CD14-positive monocyte (primary cell): ENCODE results near the gene OR11G2. TPM values are rescaled to one million over a fixed set of nuclear protein-coding genes. Genes with fewer than 3 reads are reported as not detected.
"Not testable (repeated sequence)": the region's sequence is repeated elsewhere in the genome, so short reads cannot be mapped to it uniquely, and the experiment has no call there.

ENCODE experiments used
- DNase-seq, 3 donors: peaks; one replicate each; pipeline ENCODE4 v3.0.0-alpha.2; 2011 to 2022
- H2AFZ ChIP-seq: 2 replicates; pipeline ENCODE4 v1.6.0; 2012; ENCODE audit warnings: mild to moderate bottlenecking, low read depth, low read length, inconsistent platforms; ENCODE audit not compliant: insufficient read depth, poor library complexity, severe bottlenecking
- H3K27ac ChIP-seq, 2 donors: 1 replicate in 1 of 2; 2 replicates in 1 of 2; pipeline ENCODE4 v1.5.1; 2012 to 2013; ENCODE audit warnings: low read length in 2 of 2, control low read depth in 1 of 2, inconsistent platforms in 1 of 2, low read depth in 1 of 2, mild to moderate bottlenecking in 1 of 2
- H3K27me3 ChIP-seq, 2 donors: one replicate each; pipeline versions ENCODE4 v1.6.0 to v1.6.1; 2011 to 2013; ENCODE audit warnings: low read length in 2 of 2; ENCODE audit not compliant: control insufficient read depth in 2 of 2, insufficient read depth in 2 of 2
- H3K36me3 ChIP-seq, 2 donors: replicated peaks in 1 of 2; 1 replicate in 1 of 2; 2 replicates in 1 of 2; pipeline versions ENCODE4 v1.5.1 to v1.6.1; 2012 to 2013; ENCODE audit warnings: low read length in 2 of 2, control low read depth in 1 of 2, inconsistent platforms in 1 of 2, mild to moderate bottlenecking in 1 of 2; ENCODE audit not compliant: insufficient read depth in 2 of 2, control insufficient read depth in 1 of 2
- H3K4me1 ChIP-seq, 2 donors: 1 replicate in 1 of 2; 2 replicates in 1 of 2; pipeline versions ENCODE4 v1.5.1 to v1.6.1; 2012 to 2013; ENCODE audit warnings: low read length in 2 of 2, control low read depth in 1 of 2, inconsistent platforms in 1 of 2, mild to moderate bottlenecking in 1 of 2, moderate library complexity in 1 of 2; ENCODE audit not compliant: insufficient read depth in 2 of 2, control insufficient read depth in 1 of 2
- H3K4me2 ChIP-seq: replicated peaks from 2 replicates; pipeline ENCODE3; 2012; ENCODE audit warnings: low read length, moderate library complexity, mild to moderate bottlenecking; ENCODE audit not compliant: poor library complexity, severe bottlenecking; ENCODE audit errors: extremely low read depth
- H3K4me3 ChIP-seq, 3 experiments: fragments of 200-600 bp in 1 of 3; sonication (generic) in 1 of 3; replicated peaks in 1 of 3; 1 replicate in 2 of 3; 2 replicates in 1 of 3; pipeline ENCODE4 v1.5.1; 2011 to 2013; ENCODE audit warnings: low read length in 3 of 3, mild to moderate bottlenecking in 3 of 3, control low read depth in 2 of 3, low read depth in 2 of 3, inconsistent platforms in 1 of 3, moderate library complexity in 1 of 3
- H3K79me2 ChIP-seq: 2 replicates; pipeline ENCODE4 v1.6.0; 2012; ENCODE audit warnings: mild to moderate bottlenecking, control low read depth, inconsistent platforms, low read length, moderate library complexity; ENCODE audit not compliant: insufficient read depth
- H3K9ac ChIP-seq: 2 replicates; pipeline ENCODE4 v1.6.0; 2017; ENCODE audit warnings: low read length, mild to moderate bottlenecking; ENCODE audit not compliant: insufficient read depth, poor library complexity, severe bottlenecking
- H3K9me3 ChIP-seq, 2 donors: replicated peaks in 1 of 2; 1 replicate in 1 of 2; 2 replicates in 1 of 2; pipeline versions ENCODE4 v1.5.1 to v1.6.1; 2012 to 2013; ENCODE audit warnings: low read length in 2 of 2, control low read depth in 1 of 2; ENCODE audit not compliant: control insufficient read depth in 1 of 2, insufficient read depth in 1 of 2
- H4K20me1 ChIP-seq: 2 replicates; pipeline ENCODE4 v1.6.0; 2012; ENCODE audit warnings: mild to moderate bottlenecking, low read length, control low read depth, moderate library complexity; ENCODE audit not compliant: insufficient read depth
- H3K27ac Mint-ChIP-seq, 7 donors: one replicate each; pipeline ENCODE4 v1.8.0; 2020; ENCODE audit warnings: mild to moderate bottlenecking in 7 of 7, mixed read lengths in 7 of 7, moderate library complexity in 6 of 7, inconsistent platforms in 2 of 7
- H3K27me3 Mint-ChIP-seq, 3 donors: one replicate each; pipeline ENCODE4 v1.8.0; 2021 to 2022; ENCODE audit warnings: low read depth in 3 of 3, mild to moderate bottlenecking in 3 of 3, mixed read lengths in 3 of 3, moderate library complexity in 3 of 3, inconsistent platforms in 1 of 3
- H3K36me3 Mint-ChIP-seq, 2 donors: one replicate each; pipeline ENCODE4 v1.8.0; 2020; ENCODE audit warnings: mixed read lengths in 2 of 2, inconsistent platforms in 1 of 2, mild to moderate bottlenecking in 1 of 2
- H3K4me1 Mint-ChIP-seq: one replicate; pipeline ENCODE4 v1.8.0; 2020; ENCODE audit warnings: mild to moderate bottlenecking, mixed read lengths
- H3K4me3 Mint-ChIP-seq, 2 donors: one replicate each; pipeline ENCODE4 v1.8.0; 2020; ENCODE audit warnings: mild to moderate bottlenecking in 2 of 2, mixed read lengths in 2 of 2, moderate library complexity in 1 of 2
- H3K9me3 Mint-ChIP-seq, 7 donors: one replicate each; pipeline ENCODE4 v1.8.0; 2020 to 2022; ENCODE audit warnings: mixed read lengths in 7 of 7, mild to moderate bottlenecking in 6 of 7, moderate library complexity in 6 of 7, inconsistent platforms in 2 of 7
- WGBS: methylation state at CpG from one replicate; pipeline ENCODE4 v1.1.5; 2013; ENCODE audit warnings: missing lambda C conversion rate; ENCODE audit not compliant: insufficient coverage; 5-methylcytosine and 5-hydroxymethylcytosine counted together
- intact Hi-C, 2 donors: fragments of 100-400 bp; cut with micrococcal nuclease; formaldehyde crosslinking; loops; one replicate each; pipeline versions ENCODE4 v1.15.0 to v1.15.1; 2023
- polyA plus RNA-seq, 3 donors: library from polyadenylated mRNA; depleted of rRNA in 1 of 3; unstranded in 2 of 3; stranded (reverse) in 1 of 3; fragments of 300-500 nt in 2 of 3; fragments of >200 nt in 1 of 3; fragmentation: Illumina TruSeq in 2 of 3; gene quantifications; 1 replicate in 2 of 3; 2 replicates in 1 of 3; pipeline ENCODE4 v1.2.3, GENCODE V29; 2012 to 2021
- TF ChIP-seq, protein P1 (sequence below): fragments of 200-600 bp; IDR thresholded peaks from one replicate; pipeline ENCODE4 v1.8.0; 2022; ENCODE audit warnings: antibody characterized with exemption, mild to moderate bottlenecking

OR11G2 gene
- polyA plus RNA-seq, 3 donors, result not detected

DNA sequence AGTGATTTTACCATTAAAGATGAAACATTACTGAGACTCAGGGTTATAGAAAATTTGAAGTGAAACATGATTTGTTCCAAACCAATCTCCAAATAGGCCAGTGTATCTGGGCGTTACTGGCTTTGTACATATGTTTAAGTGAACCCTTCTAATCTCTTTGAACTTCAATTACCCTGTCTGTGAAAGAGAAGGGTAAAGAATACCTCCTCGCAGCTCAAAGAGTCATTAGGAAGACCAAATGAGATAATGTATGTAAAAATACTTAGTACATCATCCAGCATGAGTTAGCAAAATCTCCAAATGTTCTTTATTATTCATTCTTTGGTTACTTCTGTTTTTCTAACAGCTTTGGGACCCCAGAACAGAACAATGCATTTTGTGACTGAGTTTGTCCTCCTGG is 32.7 kb downstream of the OR11G2 start, which contains the start of gene OR11H6:
Gene OR11H6 (plus strand): TSS at position 301 of the 400 bp plus-strand sequence. CDS start 0 bp downstream, at position 301.
- Mint-ChIP-seq H3K4me1 (no peaks in the 10 kb centered on the region), H3K4me3 (no peak within 1 kb of the TSS), H3K36me3 (no peaks in the 10 kb centered on the region), H3K27ac (peak within 1 kb of the TSS in 1 of 7 donors; percentile 7), H3K27me3 (peaks cover 1 to 2% (median 1%) of the 10 kb centered on the region in 3 donors), H3K9me3 (peaks cover 0 to 4% (median 0%) of the 10 kb centered on the region in 7 donors)
- WGBS, result no CpG with 5 or more reads among the region's 2 CpGs
- intact Hi-C loops, result no loop called here
- Histone ChIP-seq H3K27me3 (no peaks in the 10 kb centered on the region), H3K9ac (no peak within 1 kb of the TSS), H4K20me1 (no peaks in the 10 kb centered on the region), H3K4me1 (no peaks in the 10 kb centered on the region), H3K9me3 (no peaks in the 10 kb centered on the region), H3K4me2 (no peak within 1 kb of the TSS), H2AFZ (no peak within 1 kb of the TSS), H3K4me3 (no peak within 1 kb of the TSS), H3K27ac (no peak within 1 kb of the TSS), H3K36me3 (no peaks in the 10 kb centered on the region), H3K79me2 (no peaks in the 10 kb centered on the region)
- DNase-seq, result no peak
- TF ChIP-seq, protein P1, sequence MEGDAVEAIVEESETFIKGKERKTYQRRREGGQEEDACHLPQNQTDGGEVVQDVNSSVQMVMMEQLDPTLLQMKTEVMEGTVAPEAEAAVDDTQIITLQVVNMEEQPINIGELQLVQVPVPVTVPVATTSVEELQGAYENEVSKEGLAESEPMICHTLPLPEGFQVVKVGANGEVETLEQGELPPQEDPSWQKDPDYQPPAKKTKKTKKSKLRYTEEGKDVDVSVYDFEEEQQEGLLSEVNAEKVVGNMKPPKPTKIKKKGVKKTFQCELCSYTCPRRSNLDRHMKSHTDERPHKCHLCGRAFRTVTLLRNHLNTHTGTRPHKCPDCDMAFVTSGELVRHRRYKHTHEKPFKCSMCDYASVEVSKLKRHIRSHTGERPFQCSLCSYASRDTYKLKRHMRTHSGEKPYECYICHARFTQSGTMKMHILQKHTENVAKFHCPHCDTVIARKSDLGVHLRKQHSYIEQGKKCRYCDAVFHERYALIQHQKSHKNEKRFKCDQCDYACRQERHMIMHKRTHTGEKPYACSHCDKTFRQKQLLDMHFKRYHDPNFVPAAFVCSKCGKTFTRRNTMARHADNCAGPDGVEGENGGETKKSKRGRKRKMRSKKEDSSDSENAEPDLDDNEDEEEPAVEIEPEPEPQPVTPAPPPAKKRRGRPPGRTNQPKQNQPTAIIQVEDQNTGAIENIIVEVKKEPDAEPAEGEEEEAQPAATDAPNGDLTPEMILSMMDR, result no peak

DNA sequence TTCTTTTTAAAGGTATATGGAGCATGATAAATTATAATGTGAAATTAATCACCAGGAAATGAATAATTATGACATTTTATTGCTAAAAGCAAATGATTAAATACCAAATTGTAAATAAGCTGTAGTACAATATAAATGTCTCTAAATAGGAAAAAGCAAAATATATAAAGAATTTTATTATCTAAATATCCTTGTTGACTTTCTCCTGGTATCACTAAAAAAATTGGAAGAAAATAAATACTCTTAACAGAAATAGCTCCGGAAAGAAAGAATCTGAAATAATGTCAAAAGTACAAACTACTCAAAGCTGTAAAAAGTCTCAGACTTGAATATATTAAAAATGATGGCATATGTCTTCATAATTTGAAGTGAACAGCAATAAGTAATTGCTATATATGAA is 38.0 kb downstream of the OR11G2 start, which contains the start of gene OR11H7:
Gene OR11H7 (plus strand): TSS at position 301 of the 400 bp plus-strand sequence.
- H3K27me3 Mint-ChIP-seq, result peaks cover 1 to 2% (median 1%) of the 10 kb centered on the region in 3 donors
- Histone ChIP-seq H3K4me1 (no peaks in the 10 kb centered on the region), H3K79me2 (no peaks in the 10 kb centered on the region), H2AFZ (no peak within 1 kb of the TSS), H3K27ac (no peak within 1 kb of the TSS), H3K9me3 (no peaks in the 10 kb centered on the region), H3K36me3 (no peaks in the 10 kb centered on the region), H3K4me3 (no peak within 1 kb of the TSS), H4K20me1 (no peaks in the 10 kb centered on the region), H3K9ac (no peak within 1 kb of the TSS), H3K27me3 (no peaks in the 10 kb centered on the region), H3K4me2 (no peak within 1 kb of the TSS)
- no peak within 1 kb of the TSS for H3K27ac Mint-ChIP-seq
- H3K4me1 Mint-ChIP-seq, result no peaks in the 10 kb centered on the region
- DNase-seq, result no peak
- peaks cover 0 to 12% (median 1%) of the 10 kb centered on the region in 7 donors for H3K9me3 Mint-ChIP-seq
- intact Hi-C loops, result no loop called here
- H3K4me3 Mint-ChIP-seq, result no peak within 1 kb of the TSS
- H3K36me3 Mint-ChIP-seq, result no peaks in the 10 kb centered on the region
- no CpG with 5 or more reads among the region's 1 CpG for WGBS
- TF ChIP-seq, protein P1, result no peak

DNA sequence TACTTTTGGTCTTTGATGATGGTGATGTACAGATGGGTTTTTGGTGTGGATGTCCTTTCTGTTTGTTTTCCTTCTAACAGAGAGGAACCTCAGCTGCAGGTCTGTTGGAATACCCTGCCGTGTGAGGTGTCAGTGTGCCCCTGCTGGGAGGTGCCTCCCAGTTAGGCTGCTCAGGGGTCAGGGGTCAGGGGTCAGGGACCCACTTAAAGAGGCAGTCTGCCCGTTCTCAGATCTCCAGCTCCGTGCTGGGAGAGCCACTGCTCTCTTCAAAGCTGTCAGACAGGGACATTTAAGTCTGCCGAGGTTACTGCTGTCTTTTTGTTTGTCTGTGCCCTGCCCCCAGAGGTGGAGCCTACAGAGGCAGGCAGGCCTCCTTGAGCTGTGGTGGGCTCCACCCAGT is 44.7 kb downstream of the OR11G2 start:
- DNase-seq, H3K36me3 ChIP-seq, H3K36me3 Mint-ChIP-seq, H3K4me3 Mint-ChIP-seq, H2AFZ ChIP-seq, H3K27ac Mint-ChIP-seq, H3K27me3 ChIP-seq, H3K27ac ChIP-seq, H3K4me2 ChIP-seq, H3K9me3 ChIP-seq, H4K20me1 ChIP-seq, H3K27me3 Mint-ChIP-seq, H3K4me1 Mint-ChIP-seq, H3K79me2 ChIP-seq, intact Hi-C loops, H3K4me1 ChIP-seq, H3K9ac ChIP-seq, H3K4me3 ChIP-seq: not testable (repeated sequence)
- 89% methylated on average over 3 of the region's 4 CpGs for WGBS
- peaks cover 0 to 11% (median 2%) of the 10 kb centered on the region in 7 donors for H3K9me3 Mint-ChIP-seq
